ENCODE results near the gene SETD2.

The SETD2 gene

GRCh38 chr3:47001731-47002170 is 162.2 kb downstream of the SETD2 start:
- H3K27ac ChIP-seq: no peak overlapping the region
- TF ChIP-seq, protein P1, sequence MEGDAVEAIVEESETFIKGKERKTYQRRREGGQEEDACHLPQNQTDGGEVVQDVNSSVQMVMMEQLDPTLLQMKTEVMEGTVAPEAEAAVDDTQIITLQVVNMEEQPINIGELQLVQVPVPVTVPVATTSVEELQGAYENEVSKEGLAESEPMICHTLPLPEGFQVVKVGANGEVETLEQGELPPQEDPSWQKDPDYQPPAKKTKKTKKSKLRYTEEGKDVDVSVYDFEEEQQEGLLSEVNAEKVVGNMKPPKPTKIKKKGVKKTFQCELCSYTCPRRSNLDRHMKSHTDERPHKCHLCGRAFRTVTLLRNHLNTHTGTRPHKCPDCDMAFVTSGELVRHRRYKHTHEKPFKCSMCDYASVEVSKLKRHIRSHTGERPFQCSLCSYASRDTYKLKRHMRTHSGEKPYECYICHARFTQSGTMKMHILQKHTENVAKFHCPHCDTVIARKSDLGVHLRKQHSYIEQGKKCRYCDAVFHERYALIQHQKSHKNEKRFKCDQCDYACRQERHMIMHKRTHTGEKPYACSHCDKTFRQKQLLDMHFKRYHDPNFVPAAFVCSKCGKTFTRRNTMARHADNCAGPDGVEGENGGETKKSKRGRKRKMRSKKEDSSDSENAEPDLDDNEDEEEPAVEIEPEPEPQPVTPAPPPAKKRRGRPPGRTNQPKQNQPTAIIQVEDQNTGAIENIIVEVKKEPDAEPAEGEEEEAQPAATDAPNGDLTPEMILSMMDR (conservative IDR thresholded peaks at IDR 0.05): no peak

DNA sequence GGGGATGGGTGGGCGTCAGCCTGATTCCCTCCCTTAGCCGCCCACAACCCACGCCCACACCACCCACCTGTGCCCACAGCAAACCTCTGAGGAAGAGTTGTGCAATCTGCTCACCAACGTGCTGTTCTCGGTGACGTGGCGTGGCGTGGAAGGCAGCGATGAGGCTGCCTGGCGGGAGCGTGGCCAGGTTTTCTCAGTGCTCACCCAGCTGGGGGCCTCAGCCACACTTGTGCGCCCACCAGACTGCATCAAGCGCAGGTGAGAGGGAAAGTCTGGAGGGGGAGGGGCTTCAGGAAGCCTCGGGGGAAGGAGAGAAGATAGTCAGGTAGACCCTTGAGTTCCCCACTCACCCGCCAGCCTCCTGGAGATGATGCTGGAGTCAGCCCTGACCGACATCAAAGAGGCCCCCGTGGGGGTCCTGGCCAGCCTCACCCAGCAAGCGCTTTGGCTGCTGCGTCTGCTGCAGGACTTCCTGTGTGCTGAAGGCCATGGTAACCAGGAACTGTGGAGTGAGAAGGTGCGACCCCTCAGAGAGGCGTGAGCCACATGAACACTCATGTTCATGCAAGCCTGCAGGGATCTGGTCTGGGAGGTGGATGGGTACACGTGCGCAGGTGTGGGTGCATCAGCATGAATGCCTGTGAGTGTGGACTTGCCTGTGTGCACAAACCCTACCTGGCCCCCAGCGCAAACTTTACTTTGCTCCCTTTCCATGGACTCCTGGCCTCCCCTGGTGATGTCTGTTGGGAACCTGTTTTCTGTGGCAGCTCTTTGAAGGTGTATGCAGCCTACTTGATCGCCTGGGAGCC is 162.8 kb downstream of the SETD2 start:
- TF ChIP-seq, protein P1 (conservative IDR thresholded peaks at IDR 0.05): no peak
- H3K27ac ChIP-seq: no peak overlapping the region

GRCh38 chr3:47000198-47000815 is 163.6 kb downstream of the SETD2 start:
- no peak overlapping the region for H3K27ac ChIP-seq
- TF ChIP-seq, protein P1 (conservative IDR thresholded peaks at IDR 0.05): no peak

DNA sequence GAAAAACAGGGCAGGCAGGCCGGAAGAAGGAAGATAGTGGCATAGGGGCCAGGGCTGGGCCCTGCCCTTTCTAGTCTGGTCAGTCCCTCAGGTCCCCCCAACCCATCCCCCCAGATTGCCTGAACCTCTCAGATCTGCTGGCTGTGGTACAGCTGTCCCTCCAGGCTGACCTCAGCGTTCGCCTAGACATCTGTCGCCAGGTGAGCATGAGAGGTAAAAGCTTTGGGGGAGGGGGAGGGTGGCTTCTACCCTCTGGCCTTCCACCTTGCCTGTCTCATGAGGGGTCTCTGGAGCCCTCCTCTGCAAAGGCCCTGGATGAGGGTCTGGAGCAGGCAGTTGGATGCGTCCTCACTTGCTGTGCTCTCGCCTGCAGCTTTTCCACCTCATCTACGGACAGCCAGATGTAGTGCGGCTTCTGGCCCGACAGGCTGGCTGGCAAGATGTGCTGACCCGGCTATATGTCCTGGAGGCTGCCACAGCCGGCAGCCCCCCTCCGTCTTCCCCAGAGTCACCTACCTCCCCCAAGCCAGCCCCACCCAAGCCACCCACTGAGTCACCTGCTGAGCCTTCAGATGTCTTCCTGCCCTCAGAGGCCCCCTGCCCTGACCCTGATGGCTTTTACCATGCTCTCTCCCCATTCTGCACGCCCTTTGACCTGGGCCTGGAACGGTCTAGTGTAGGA is 164.3 kb downstream of the SETD2 start:
- TF ChIP-seq, protein P1 (conservative IDR thresholded peaks at IDR 0.05): no peak
- no peak overlapping the region for H3K27ac ChIP-seq

DNA sequence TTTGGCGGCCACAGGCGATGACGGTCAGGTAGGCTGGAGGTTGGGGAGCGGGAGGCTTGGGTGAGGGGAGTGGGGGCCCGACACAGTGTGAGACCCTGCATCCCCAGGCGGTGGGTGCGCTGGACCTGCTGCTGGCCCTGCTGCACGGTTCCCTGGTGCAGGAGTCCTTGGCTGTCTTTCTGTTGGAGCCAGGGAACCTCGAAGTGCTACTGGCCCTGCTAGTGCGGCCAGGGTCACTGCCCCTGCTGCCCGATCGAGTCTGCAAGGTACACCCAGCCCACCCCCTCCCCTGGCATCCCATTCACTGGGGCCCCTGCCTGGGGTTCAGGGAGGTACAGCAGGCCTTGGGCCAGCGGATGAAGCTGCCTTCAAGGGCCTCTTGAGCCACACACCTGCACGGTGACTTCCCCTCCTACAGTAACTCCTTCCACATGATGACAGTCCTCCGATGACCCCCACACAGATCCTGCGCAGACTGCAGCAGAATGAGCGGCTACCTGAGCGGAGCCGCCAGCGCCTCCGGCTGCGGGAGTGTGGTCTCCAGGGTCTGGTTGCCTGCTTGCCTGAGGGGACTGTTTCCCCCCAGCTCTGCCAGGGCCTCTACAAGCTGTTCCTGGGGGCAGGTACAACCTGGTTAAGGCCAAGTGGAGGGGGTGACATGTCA is 164.9 kb downstream of the SETD2 start:
- no peak overlapping the region for H3K27ac ChIP-seq
- TF ChIP-seq, protein P1 (conservative IDR thresholded peaks at IDR 0.05): peak; percentile 40

GRCh38 chr3:46998121-46998851 is 165.6 kb downstream of the SETD2 start:
- TF ChIP-seq, protein P1 (conservative IDR thresholded peaks at IDR 0.05): peak; percentile 77

More at GRCh38 chr3:46998121-46998851, 165.6 kb downstream of the SETD2 start:
- H3K27ac ChIP-seq: no peak overlapping the region
